Fibroblast of skin of scalp (primary cell): ENCODE measurements around the gene CFAP46.

Source experiments
- DNase-seq: peaks from one replicate; pipeline ENCODE4 v3.0.0-alpha.2; 2013

Gene CFAP46

DNA sequence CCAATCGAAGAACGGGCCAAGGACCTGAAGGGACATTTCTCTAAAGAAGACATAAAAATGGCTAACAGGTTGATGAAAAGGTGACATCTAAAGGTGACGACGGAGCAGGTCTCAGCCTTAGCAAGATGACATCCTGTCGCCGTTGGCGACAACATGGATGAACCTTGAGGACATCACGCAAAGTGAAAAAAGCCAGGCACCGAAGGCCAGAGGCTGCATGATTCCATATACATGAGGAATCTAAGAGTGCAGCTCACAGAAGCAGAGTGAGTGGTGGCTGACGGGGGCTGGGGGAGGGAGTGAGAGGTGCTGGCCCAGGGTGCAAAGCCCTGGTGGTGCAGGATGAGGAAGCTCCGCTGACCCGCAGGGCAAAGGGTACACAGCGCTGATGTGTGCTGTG lies 122.3 kb downstream of the CFAP46 start:
- DNase-seq, result no peak

DNA sequence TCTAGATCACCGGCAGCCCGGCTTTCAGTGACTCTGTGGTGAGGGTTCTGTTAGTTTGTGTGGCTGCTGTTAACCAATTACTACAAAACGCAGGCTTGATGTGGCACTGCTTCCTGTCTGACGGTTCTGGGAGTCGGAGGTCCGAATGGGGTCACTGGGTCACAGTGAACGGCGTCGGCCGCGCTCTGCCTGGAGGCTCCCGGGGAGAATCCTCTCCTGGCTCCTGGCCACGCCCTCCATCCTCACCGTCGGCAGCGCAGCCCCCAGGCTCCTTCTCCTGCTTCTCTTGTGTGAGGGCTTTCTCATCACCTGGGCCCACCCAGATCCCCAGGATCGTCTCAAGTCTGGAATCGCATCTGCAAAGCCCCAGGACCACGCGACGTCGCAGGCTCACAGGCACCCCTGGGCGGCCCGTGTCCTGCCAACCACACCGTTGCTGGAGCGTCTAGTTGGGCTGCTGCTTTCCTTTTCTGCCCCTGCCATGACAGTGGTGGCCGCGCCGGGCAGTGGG lies 124.6 kb downstream of the CFAP46 start:
- DNase-seq, result no peak

DNA sequence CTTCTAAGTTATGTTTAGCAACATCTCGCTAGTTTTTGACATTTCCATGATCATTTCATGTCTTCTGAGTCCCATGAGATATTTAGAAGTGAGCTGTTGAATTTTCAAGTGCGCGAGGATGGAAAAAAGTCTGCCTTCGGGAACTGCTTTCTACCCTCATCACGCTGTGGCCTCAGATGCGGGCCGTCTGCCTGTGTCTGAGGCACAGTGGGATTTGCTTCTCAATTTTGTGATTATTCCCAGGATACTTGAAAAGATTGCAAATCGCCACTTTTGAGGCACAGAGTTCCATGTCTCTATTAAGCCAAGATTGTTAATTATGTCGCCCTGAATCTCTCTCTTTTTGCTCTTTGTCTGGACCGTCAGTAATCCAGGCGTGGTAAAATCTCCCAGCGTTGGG lies 125.7 kb downstream of the CFAP46 start:
- DNase-seq, result no peak

DNA sequence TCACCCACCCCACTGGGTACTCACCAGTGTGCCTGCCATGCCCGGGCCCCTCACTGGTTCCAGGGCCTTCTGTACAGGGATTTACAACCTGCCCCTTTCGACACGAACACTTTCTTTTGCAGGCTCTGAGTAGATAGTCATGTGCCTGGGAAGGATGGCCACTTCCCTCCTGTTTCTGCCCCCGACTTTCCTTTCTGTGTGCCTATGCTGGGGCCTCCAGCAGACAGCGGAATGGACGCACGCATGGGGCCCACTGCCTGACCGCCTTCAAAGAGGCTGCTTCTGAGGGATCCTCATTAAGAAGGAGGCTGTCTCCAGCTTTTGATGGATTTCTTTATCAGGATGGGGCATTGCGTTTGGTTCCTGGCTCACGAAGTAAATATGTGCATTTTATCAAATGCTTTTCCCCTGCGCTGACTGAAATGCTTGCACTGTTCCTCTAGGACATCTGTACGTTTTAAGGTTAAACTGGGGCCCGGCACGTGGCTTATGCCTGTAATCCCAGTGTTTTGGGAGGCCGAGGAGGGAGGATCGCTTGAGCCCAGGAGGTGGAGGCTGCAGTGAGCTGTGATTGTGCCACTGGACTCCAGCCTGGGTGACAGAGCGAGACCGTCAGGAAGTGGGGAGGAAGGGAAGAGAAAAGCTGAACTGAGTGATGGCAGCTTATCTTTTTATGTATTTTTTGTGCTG lies 127.1 kb downstream of the CFAP46 start:
- no peak for DNase-seq

DNA sequence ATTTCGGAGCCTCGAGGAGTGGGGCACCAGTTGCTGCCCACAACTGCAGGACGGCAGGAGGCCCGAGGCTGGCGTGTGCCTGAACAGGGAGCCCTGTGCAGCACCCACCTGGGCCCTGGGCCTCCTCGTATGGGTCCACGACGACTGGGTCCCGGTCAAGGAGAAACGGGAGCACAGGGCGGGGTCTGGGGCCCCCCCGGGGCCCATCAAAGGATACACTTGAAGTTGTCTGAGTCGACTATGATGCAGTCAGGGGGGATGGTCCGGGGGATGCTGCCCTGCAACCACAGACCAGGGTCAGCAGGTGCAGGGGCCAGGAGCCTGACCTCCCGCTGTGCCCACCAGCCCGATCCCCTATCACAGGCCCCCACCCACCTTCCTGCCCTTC lies 127.9 kb downstream of the CFAP46 start:
- no peak for DNase-seq

DNA sequence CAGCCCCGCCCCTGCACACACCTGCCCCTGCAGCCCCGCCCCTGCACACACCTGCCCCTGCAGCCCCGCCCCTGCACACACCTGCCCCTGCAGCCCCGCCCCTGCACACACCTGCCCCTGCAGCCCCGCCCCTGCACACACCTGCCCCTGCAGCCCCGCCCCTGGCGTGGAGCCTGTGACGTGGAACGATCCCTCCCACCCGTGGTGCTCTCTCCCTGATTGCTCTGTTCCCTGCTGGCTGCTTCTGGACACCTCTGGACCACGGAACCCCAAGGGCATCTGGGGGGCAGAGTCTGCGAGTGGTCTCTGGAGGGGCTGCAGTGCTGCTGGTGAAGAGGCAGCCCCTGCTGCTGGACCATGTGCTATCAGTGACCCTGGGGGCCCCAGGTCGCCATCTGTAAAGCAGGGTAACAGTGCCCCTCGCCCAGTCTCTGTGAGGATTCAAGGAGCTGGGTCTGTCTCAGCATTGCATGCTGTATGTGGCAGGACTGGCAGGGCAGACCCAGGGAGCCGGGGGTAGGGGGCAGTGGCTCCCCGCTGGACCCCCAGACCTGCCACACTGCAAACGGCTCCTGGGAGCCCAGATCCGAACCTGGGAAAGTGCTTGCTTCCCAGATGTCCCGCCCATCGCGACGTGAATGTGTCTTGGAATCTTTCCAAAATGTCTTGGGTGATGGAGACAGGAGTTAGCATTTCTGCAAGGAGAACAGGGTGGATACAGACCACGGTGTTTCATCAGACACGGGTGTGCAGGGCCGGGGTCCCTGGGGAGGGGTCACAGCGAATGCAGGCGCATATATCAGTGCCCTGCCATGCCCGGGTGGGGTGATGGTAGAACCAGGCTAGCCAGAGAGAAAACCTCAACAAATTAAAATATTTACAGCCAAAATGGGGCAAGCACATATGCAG lies 128.6 kb downstream of the CFAP46 start:
- DNase-seq, result no peak

DNA sequence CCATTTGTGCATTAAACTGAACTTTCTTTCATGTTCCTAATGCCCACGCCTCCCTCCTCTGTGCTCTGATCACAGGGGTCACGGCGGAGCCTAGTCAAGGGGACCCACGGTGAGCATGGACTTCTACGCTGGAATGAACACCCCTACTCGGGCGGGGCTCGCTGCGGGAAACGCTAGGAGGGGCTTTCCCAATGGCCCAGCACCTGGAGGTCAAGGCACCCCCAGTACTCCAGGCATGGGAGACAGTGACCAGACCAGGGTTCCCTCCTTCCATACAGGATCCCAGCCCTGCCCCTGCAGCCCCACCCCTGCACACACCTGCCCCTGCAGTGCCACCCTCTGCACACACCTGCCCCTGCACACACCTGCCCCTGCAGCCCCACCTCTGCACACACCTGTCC lies 129.4 kb downstream of the CFAP46 start:
- DNase-seq, result no peak

DNA sequence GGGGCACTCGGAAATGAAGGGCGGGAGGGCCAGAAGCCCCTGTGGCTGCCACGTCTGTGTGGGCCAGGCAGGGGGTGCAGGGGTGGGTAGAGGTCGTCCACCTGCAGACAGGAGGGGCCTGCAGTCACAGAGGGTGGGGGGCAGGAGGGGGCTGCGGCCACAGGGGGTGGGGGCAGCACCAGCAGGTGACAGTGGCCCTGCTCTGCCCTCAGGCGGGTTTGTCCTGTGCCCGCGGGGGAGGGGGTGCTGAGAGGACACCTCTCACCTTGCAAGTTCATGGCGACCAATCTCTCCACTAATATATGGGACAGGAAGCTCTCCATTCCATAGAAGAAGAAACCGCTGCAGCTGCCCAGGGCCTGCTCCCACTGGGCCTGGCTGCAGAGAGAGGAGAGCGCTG lies 129.8 kb downstream of the CFAP46 start:
- DNase-seq, result no peak

DNA sequence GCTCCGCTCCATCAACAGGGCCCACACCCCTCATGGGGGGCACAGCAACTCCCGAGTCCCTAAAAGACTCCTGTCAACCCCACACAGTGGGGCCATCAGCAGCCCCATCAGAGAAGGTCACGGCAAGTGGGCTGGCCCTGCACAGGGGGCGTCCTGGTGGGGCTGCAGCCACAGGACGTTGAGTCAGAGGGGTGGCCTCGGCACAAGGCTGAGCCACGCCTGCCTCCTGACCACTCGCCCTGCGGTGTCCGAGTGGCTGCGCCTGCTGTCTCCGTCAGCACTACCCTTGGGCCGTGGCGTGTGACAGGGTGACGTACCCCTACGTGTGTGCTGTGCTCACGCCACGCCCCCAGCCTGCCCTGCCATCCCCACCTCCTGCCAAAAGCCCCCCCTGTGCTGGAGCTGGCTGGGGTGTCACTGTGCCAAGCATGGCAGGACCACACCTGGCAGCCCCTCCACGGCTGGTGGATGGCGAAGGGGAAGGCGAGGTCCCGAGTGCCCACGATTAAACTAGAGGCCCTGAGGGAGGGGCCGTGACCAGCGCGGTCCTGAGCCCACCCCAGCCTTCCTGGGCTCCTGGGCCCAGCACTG lies 130.4 kb downstream of the CFAP46 start:
- no peak for DNase-seq

DNA sequence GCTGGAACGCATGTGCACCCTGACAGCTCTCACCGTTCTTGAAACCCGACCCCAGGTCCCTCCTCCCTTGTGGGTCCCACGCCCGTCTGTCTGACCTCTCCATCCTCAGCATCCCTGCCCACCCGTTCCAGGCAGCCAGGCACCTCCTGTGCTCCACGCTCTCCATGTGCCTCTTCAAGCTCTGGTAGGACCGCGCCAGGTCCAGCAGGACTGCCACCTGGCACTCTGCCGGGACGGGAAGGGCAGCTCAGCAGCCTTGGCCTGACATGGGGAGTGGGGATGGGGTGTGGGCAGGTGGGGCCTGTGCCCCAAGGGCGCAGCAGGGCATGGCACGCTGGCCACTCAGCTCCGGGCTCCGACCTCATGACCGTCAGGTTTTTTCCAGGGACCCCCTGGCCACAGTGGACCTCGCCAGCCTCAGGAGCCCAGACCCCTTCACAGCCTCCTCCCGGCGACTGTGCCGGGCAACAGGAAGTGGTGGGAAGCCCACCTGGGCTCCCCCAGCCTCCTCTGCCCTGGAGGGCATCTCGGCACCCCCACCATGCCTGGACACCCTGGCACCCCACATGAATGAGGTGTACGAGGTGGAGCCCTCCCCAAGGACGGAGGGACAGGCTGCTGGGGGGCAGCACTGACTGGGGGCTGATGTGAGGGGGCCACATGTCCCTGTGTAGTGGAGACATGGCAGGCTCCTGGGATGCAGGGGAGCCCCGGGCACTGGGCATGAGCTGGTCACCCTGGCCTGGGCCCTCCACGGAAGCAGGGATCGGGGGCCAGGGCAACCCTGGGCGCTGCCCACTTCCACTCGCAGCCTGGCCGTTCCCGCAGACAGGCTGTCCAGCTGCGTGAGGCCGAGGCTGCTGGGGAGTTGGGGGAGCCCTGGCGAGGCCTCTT lies 131.3 kb downstream of the CFAP46 start:
- DNase-seq, result no peak

DNA sequence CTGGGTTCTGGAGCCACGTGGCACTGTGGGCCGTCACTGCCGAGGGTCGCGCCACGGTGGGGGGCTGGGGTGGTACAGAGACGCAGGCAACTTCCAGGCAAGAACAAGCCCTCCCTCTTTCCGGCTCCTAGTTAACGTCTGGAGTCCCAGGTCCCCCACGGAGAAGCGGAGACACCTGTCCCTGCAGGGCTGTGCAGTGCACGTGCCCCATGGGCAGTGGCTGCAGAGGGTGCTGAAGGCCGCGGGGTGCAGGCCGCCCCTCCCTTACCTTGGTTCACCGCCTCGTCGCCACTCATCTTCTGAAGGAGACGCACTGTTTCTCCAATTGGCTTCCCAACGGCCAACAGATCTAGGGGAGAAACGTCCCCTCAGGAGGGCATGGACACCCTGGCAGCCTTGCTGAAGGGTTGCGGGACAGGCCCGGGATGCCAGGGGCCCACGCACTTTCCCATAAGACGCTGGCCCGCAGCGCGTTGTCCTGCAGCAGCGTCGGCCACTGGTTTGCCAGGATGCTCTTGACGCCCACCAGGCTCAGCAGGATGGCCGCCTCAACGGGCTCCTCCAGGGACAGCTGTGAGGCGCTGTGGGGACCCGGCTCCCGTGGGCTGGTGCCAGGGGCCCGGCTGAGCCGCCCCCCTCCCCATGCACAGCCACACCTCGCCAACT lies 132.1 kb downstream of the CFAP46 start:
- no peak for DNase-seq

DNA sequence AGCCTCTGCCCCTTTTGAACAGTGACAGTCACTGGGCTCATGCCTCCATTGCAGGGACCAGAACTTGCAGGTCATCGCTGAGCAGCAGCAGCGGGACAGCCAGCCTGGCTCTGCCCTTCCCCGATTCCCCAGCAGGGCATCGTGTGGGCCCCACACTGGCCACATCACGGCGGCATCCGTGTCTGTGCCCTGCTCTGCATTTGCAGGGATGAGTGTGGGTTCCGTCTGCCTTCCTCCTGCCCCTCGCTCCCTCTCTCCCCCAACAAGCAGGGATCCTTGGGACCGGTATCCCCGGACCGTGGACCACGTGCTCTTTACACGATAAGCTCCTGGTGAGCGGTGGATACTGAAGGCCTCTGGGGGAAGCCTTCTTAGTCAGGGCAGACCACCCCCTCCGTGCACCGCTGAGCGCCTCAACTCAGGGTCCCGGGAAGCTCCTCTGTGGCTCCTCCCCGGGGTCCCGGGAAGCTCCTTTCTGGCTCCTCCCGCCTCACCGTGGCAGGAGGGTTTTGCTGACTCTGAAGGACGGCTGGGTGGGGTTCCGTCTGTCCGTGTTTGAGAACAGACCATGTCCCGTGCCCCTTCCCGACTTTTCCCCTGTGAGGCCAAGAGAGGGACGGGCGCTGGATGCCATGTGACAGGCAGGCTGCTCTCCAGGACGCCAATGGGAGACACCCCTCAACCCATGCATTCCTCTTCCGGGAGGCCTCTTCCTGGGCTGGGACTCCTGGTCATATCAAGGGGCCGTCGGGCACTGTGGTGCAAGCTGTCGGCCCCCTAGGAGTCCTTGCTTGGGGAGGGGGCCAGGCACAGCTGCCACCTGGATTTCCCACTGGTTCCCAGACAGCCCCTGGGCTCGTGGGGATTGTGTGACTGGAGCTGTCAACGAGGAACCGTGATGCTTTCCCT lies 132.9 kb downstream of the CFAP46 start:
- no peak for DNase-seq

DNA sequence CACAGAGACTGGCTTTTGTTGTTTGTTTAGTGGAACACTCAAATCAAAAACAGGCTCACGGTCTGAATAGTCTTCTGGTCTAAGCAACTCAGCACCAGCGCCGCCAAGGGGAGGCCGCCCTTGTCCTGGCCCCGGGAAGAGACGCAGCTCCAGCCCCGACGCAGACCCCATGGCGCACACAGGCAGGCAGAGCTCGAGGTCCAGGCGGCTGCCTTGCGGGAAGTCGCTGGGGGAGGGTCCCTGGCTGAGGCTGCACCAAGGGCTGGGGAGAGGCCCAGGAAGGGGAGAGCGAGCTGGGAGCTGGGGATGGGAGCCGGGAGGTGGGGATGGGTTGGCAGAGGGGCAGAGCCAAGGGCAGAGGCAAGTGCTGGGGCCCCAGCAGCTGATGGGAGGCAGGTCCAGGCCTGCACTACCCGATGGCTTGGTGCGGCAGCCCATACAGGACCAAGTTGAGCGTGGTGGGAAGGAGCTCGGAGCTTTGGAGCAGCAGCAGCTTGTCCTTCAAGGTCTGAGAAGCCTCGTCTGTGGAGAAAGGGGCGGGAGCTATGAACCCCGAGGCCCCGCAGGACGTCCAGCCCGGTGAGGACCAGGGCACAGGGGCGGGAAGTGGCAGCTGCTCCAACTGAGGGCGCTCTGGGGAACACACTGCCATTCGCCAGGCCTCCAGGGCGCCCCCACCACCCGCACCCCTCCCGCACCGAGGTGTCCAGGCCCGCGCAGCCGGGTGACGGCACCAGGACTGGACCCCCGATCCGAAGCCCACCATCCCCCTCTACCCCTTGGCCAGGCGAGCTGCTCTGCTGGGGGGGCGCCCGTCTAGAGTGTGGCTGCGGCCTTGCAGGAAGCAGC lies 133.8 kb downstream of the CFAP46 start:
- DNase-seq, result no peak

DNA sequence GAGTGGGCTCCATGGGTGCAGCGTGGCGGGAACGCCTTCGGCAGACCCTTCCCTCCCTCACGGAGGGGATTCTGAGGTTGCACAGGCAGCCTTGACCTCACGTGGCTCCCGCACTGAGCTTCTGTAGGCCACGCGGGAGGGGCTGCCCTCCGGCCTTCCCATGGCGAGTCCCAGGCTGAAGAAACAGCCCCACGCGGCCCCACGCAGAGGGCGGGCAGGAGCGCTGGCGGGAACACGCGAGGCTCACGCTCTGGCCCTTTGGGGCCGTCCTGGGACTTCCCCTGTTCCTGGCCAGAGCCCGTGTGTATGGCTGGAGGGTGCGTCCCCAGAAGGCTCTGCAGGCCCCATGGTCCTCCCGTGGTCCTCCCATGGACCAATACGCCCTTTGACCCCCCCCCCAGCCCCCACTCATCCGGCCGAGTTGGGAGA lies 134.7 kb downstream of the CFAP46 start:
- no peak for DNase-seq

DNA sequence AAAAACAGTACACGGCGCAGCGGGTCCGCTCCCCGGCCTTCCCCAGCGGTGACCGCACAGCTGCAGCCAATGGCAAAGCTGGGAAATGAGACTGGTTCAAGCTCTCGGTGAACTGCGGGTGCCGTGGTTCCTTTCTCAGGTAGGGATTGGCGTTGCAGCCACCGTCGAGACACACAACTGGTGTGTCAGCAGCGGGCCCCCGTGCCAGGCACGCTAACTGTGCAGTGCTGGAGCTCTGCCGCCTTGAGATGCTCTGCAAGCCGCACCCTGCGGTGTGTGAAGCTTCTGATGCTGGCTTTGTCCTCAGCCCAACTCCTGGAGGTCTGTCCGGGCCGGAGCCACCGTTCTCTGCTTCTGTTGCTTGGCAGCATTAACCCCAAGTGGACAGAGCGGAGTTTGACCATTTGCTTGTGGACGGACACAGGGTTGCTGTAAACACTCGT lies 135.8 kb downstream of the CFAP46 start:
- DNase-seq, result no peak

DNA sequence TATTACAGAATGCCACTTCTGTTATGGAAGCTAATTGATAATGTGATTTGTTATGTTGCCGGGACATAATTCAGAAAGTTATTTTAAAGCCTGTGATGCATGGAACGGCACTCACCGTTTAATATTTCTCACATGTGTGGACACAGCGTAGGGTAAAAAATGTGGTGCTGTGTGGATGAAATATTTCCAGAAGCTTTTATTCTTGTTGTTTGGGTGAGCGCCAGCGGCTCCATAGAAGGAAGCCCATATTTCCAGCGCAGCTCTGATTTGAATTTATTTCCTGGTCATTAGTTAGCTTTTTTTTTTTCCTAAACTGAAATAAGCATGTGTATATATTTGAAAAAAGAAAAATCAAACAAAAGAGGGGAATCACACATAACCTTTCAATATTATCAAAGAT lies 136.3 kb downstream of the CFAP46 start:
- no peak for DNase-seq

DNA sequence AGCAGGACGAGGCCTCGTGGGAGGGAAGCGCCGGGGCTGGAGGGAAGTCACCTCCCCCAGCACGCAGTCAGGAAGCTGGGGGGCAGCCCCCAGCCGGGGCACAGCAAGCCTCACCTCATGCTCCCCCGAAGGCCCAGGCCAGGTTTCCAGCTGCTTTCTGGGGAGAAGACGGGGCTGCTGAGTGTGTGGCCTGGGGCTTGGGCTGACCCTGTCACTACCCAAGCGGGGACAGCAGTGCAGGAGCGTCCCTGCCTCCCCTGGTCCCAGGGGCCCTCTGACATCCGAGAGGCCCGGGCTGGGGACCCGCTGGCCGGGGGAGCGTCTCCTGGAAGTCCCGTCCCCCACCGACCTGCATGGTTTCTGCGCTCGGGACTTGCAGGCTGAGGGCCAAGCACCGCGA lies 136.8 kb downstream of the CFAP46 start:
- DNase-seq, result no peak

DNA sequence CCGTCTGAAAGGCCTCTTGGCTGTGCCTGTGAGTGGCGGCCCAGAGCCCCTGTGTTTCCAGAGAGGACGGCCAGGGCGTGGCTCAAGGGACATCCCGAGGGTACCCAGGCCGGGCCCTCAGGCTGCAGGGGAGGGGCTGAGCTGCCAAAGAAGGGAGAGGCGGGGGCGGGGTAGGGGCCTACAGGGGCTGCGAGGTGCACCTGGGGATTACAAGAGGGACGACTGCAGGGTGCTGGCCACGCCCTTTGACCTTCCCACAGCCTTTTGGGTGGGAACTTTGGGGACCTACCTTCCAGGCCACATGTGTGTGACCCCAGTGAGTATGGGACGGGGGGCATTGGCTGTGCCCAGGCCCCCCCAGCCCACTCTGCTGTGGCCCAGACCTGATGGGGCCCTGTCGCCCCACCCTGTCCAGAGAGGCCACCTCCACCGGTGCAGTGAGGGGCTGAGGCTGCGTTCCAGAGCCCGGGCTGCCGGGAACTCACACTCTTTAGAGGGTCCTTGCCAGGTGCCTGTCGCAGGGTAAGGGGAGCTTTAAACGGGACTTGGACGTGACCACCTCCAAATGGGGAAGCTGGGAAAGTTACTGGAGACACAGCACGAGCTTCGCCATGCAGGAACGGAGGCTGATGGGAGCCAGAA lies 137.5 kb downstream of the CFAP46 start:
- DNase-seq, result no peak

DNA sequence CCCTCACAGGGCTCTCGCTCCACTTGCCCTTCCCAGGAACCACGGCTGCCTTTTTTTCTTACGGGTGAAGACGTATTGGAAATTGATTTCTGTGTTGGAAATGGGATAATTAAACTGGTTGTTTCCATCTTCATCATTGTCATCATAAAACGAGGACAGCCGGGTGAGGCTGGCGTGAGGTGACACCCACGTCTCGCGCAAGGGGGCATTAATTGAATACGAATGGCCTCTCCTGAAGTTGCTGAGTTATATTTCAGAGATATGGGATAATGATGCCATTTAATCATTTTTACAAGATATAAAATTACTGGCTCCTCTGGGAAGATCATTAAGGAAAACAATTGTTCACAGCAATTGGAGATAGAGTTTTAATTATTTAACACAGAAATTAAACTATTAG lies 138.1 kb downstream of the CFAP46 start:
- DNase-seq, result no peak
